ENCODE measurements around the gene CEP170. TPM values are rescaled to one million over a fixed set of nuclear protein-coding genes. Genes with fewer than 3 reads are reported as not detected.

CEP170 gene
- total RNA-seq, 4 donors from 2014 or later = 6.0 to 92.4 (median 13.8) TPM

GRCh38 chr1:243249214-243249613, 5.9 kb downstream of the CEP170 start:
- TF ChIP-seq POLR2A (IDR thresholded peaks at IDR 0.05) (no peak), CTCF (IDR thresholded peaks at IDR 0.05) (no peak)
- H3K9me3 ChIP-seq = no peaks in the 10 kb centered on the region
- DNase-seq = no peak

GRCh38 chr1:243247901-243248300, 7.2 kb downstream of the CEP170 start:
- DNase-seq = no peak
- Histone ChIP-seq H3K27me3 (no peaks in the 10 kb centered on the region), H3K4me3 (no peak overlapping the region), H3K36me3 (no peaks in the 10 kb centered on the region), H3K4me1 (peaks cover 0 to 4% (median under 1%) of the 10 kb centered on the region in 4 donors), H3K9me3 (no peaks in the 10 kb centered on the region), H3K27ac (no peak overlapping the region)
- TF ChIP-seq POLR2A (IDR thresholded peaks at IDR 0.05) (no peak), CTCF (IDR thresholded peaks at IDR 0.05) (no peak)

More at GRCh38 chr1:243249214-243249613, 5.9 kb downstream of the CEP170 start:
- Histone ChIP-seq H3K36me3 (no peaks in the 10 kb centered on the region), H3K27ac (no peak overlapping the region), H3K4me3 (no peak overlapping the region), H3K27me3 (no peaks in the 10 kb centered on the region), H3K4me1 (peaks cover 0 to 14% (median 3%) of the 10 kb centered on the region in 4 donors)

GRCh38 chr1:243246916-243247315, 8.2 kb downstream of the CEP170 start:
- H3K27ac ChIP-seq = no peak overlapping the region
- no peaks in the 10 kb centered on the region for H3K27me3 ChIP-seq
- H3K4me1 ChIP-seq = no peaks in the 10 kb centered on the region
- no peak overlapping the region for H3K4me3 ChIP-seq
- no peak for DNase-seq
- no peaks in the 10 kb centered on the region for H3K9me3 ChIP-seq
- no peak for TF ChIP-seq CTCF (IDR thresholded peaks at IDR 0.05)
- no peak for TF ChIP-seq POLR2A (IDR thresholded peaks at IDR 0.05)
- no peaks in the 10 kb centered on the region for H3K36me3 ChIP-seq

GRCh38 chr1:243244432-243244841, 10.6 kb downstream of the CEP170 start:
- Histone ChIP-seq H3K4me1 (no peaks in the 10 kb centered on the region), H3K4me3 (no peak overlapping the region), H3K9me3 (no peaks in the 10 kb centered on the region), H3K27ac (no peak overlapping the region), H3K27me3 (no peaks in the 10 kb centered on the region), H3K36me3 (no peaks in the 10 kb centered on the region)
- DNase-seq = no peak
- TF ChIP-seq POLR2A (IDR thresholded peaks at IDR 0.05) (no peak), CTCF (IDR thresholded peaks at IDR 0.05) (no peak)

GRCh38 chr1:243236604-243237252, 18.4 kb downstream of the CEP170 start:
- H3K9me3 ChIP-seq = peaks cover 0 to 5% (median 0%) of the 10 kb centered on the region in 4 donors
- H3K4me3 ChIP-seq = no peak overlapping the region
- no peak for DNase-seq
- H3K36me3 ChIP-seq = no peaks in the 10 kb centered on the region
- TF ChIP-seq CTCF (IDR thresholded peaks at IDR 0.05) (no peak), POLR2A (IDR thresholded peaks at IDR 0.05) (no peak)
- no peaks in the 10 kb centered on the region for H3K27me3 ChIP-seq
- no peaks in the 10 kb centered on the region for H3K4me1 ChIP-seq
- no peak overlapping the region for H3K27ac ChIP-seq

All from Peyer's patch (tissue), 4 donors.